Measurements from ENCODE around the gene ADSL. TPM values are rescaled to one million over a fixed set of nuclear protein-coding genes. Genes with fewer than 3 reads are reported as not detected.

Gene ADSL
- total and polyA plus RNA-seq, 10 donors: 39.1 to 77.7 (median 51.7) TPM

GRCh38 chr22:40324468-40325305, 21.6 kb upstream of the ADSL start:
- intact Hi-C loops (cut with DNase I; ENCODE audit: low total_unique reads): no loop called here
- WGBS, 5 donors: 60 to 75% (median 70%) methylated on average over 19 of the region's 19 CpGs
- H3K4me3 ChIP-seq: no peak overlapping the region
- DNase-seq: peak; percentile 80
- TF ChIP-seq POLR2A (IDR thresholded peaks at IDR 0.05): no peak
- no peak for TF ChIP-seq CTCF (IDR thresholded peaks at IDR 0.05 in 8 of 11, conservative IDR thresholded peaks at IDR 0.05 in 3 of 11)
- peak in 2 of 3 donors; percentile 73 to 90 for TF ChIP-seq POLR2AphosphoS5 (IDR thresholded peaks at IDR 0.05)
- no peaks in the 10 kb centered on the region for H3K9me3 ChIP-seq
- peak overlapping the region; percentile 36 to 88 (median 70) for H3K27ac ChIP-seq
- H3K27me3 ChIP-seq (replicated peaks in 1 of 7): no peaks in the 10 kb centered on the region
- peaks cover 6 to 70% (median 32%) of the 10 kb centered on the region in 6 donors for H3K4me1 ChIP-seq
- peaks cover 0 to 84% (median 47%) of the 10 kb centered on the region in 6 donors for H3K36me3 ChIP-seq

GRCh38 chr22:40325315-40325714, 21.0 kb upstream of the ADSL start:
- H3K36me3 ChIP-seq: peaks cover 0 to 84% (median 44%) of the 10 kb centered on the region in 6 donors
- H3K27ac ChIP-seq: peak overlapping the region; percentile 16 to 88 (median 70)
- no peaks in the 10 kb centered on the region for H3K27me3 ChIP-seq (replicated peaks in 1 of 7)
- intact Hi-C loops (cut with DNase I; ENCODE audit: low total_unique reads): no loop called here
- 75 to 100% (median 88%) methylated on average over 5 to 6 of the region's 6 CpGs for WGBS, 5 donors
- H3K4me1 ChIP-seq: peaks cover 6 to 76% (median 35%) of the 10 kb centered on the region in 6 donors
- no peak for DNase-seq
- TF ChIP-seq POLR2A (IDR thresholded peaks at IDR 0.05): no peak
- TF ChIP-seq POLR2AphosphoS5 (IDR thresholded peaks at IDR 0.05): peak; percentile 23 to 39 (median 32)
- H3K4me3 ChIP-seq: no peak overlapping the region
- no peaks in the 10 kb centered on the region for H3K9me3 ChIP-seq

GRCh38 chr22:40326905-40327735, 19.2 kb upstream of the ADSL start:
- no peaks in the 10 kb centered on the region for H3K27me3 ChIP-seq (replicated peaks in 1 of 7)
- peaks cover 6 to 93% (median 35%) of the 10 kb centered on the region in 6 donors for H3K4me1 ChIP-seq
- H3K9me3 ChIP-seq: no peaks in the 10 kb centered on the region
- H3K27ac ChIP-seq: peak overlapping the region in 7 of 8 donors; percentile 0 to 88 (median 47)
- TF ChIP-seq POLR2A (IDR thresholded peaks at IDR 0.05) (no peak), CTCF (IDR thresholded peaks at IDR 0.05 in 8 of 11, conservative IDR thresholded peaks at IDR 0.05 in 3 of 11) (no peak), POLR2AphosphoS5 (IDR thresholded peaks at IDR 0.05) (no peak)
- peaks cover 0 to 80% (median 30%) of the 10 kb centered on the region in 6 donors for H3K36me3 ChIP-seq
- H3K4me3 ChIP-seq: no peak overlapping the region
- WGBS, 5 donors: 59 to 64% (median 61%) methylated on average over 10 of the region's 10 CpGs
- DNase-seq: no peak
- intact Hi-C loops (cut with DNase I; ENCODE audit: low total_unique reads): no loop called here

- TF ChIP-seq POLR2A (IDR thresholded peaks at IDR 0.05) (no peak), POLR2AphosphoS5 (IDR thresholded peaks at IDR 0.05) (no peak), CTCF (IDR thresholded peaks at IDR 0.05 in 8 of 11, conservative IDR thresholded peaks at IDR 0.05 in 3 of 11) (no peak)
- WGBS, 5 donors: 51 to 76% (median 61%) methylated on average over 9 of the region's 9 CpGs
These were observed 17.5 kb upstream of the ADSL start for GRCh38 chr22:40328546-40329456.

More at GRCh38 chr22:40328546-40329456, 17.5 kb upstream of the ADSL start:
- intact Hi-C loops (cut with DNase I; ENCODE audit: low total_unique reads): no loop called here
- H3K9me3 ChIP-seq: no peaks in the 10 kb centered on the region
- DNase-seq: no peak
- H3K27ac ChIP-seq: peak overlapping the region in 2 of 8 donors; percentile 78 to 88
- no peak overlapping the region for H3K4me3 ChIP-seq
- H3K4me1 ChIP-seq: peaks cover 6 to 97% (median 34%) of the 10 kb centered on the region in 6 donors
- H3K36me3 ChIP-seq: peaks cover 0 to 80% (median 19%) of the 10 kb centered on the region in 6 donors
- H3K27me3 ChIP-seq (replicated peaks in 1 of 7): no peaks in the 10 kb centered on the region

Data from spleen (tissue), 11 donors.